Vagina (tissue), 2 donors: ENCODE data around the gene DAB2IP. TPM values are rescaled to one million over a fixed set of nuclear protein-coding genes. Genes with fewer than 3 reads are reported as not detected.

Experiments used
- DNase-seq, 2 donors: peaks; one replicate each; pipeline ENCODE4 v3.0.0-alpha.2; 2017; ENCODE audit errors: extremely low spot score in 2 of 2
- H3K27ac ChIP-seq: fragments of 200-600 bp; sonication (generic); one replicate; pipeline ENCODE4 v1.5.1; 2019
- H3K27me3 ChIP-seq: fragments of 200-600 bp; sonication (generic); one replicate; pipeline ENCODE4 v1.5.1; 2019
- H3K36me3 ChIP-seq, 2 donors: fragments of 200-600 bp; sonication (generic); one replicate each; pipeline ENCODE4 v1.5.1; 2017 to 2019
- H3K4me1 ChIP-seq: fragments of 200-600 bp; sonication (generic); one replicate; pipeline ENCODE4 v1.5.1; 2019
- H3K4me3 ChIP-seq, 2 donors: fragments of 200-600 bp; sonication (generic); 1 replicate in 1 of 2; 2 replicates in 1 of 2; pipeline ENCODE4 v1.5.1; 2016 to 2019
- H3K9me3 ChIP-seq: fragments of 200-600 bp; sonication (generic); one replicate; pipeline ENCODE4 v1.5.1; 2019
- POLR2A ChIP-seq, 2 donors: fragments of 450-650 bp; IDR thresholded peaks; one replicate each; pipeline ENCODE4 v1.6.1; 2017; ENCODE audit warnings: antibody characterized with exemption in 2 of 2, mild to moderate bottlenecking in 2 of 2, moderate library complexity in 2 of 2
- POLR2AphosphoS5 ChIP-seq, 2 donors: sonication (generic); formaldehyde crosslinking; IDR thresholded peaks; one replicate each; pipeline ENCODE4 v1.9.0; 2017; ENCODE audit warnings: antibody characterized with exemption in 2 of 2, mild to moderate bottlenecking in 2 of 2, low read depth in 1 of 2; ENCODE audit not compliant: insufficient read depth in 1 of 2
- intact Hi-C: fragments of 100-400 bp; cut with DNase I; formaldehyde crosslinking; loops from one replicate; pipeline ENCODE4 v1.15.1; 2023
- total RNA-seq: library from RNA; depleted of rRNA; stranded (reverse); fragments of >200 nt; gene quantifications from one replicate; pipeline ENCODE4 v1.2.3, GENCODE V29; 2016
- TF ChIP-seq, protein P1 (sequence below), 3 experiments: fragments of 450-650 bp in 2 of 3; fragments of 200-600 bp in 1 of 3; sonication (generic) in 1 of 3; IDR thresholded peaks; one replicate each; pipeline ENCODE4 v1.5.1; 2017 to 2019; ENCODE audit warnings: antibody characterized with exemption in 3 of 3, mild to moderate bottlenecking in 2 of 3, moderate library complexity in 2 of 3

The DAB2IP gene
- total RNA-seq, 1 donor from 2014 or later, result 38.8 TPM

DNA sequence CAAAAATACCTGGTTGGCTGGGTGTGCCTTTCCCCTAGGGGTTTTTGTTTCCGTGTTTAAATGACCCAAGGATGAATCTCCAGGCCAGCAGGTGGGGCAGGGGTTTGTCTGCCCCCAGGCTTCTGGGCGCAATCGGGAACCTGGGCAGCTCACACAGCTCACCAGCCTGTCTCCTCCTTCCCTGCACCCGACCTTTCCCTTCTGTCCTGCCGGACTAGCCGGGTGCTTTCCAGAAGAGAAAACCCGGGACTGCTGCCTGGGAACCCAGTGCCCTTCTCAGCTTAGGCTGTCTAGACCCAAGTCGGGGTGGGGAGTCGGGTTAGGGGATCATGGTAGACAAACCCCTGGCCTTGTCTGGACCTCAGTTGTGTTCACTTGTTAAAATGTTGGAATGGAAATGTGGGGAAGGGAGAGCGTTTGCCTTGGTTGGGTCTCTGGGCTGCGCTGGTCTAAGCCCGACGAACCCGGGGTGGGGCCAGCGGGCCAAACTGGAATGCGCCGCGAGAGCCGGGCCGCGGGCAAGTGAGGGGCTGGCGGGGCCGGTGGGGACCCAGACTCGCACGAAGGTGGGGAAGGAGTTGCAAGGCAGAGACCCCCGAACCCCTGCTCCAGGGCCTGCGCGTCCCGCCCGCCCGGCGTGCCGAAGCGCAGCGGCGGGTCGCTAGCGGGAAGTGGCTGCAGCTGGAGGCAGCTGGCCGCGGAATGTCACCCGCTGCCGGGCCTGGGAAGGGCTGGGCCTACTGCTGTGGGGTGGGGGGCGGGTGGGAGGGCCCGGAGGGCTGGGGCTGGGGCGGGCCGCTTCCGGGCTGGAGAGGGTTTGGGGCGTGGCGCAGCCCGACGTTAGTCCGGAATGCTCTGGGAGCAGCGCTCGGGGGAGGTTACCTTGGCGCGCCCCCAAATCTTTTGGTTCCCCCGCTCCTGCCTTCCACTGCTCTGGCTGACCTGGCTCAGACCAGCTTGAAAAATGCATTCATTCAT is 84.6 kb downstream of the DAB2IP start:
- peaks cover 84% of the 10 kb centered on the region for H3K4me1 ChIP-seq
- H3K27me3 ChIP-seq, result no peaks in the 10 kb centered on the region
- intact Hi-C loops, result no loop called here
- H3K4me3 ChIP-seq, result peak overlapping the region; percentile 44 to 52
- peak in 1 of 2 donors; percentile 86 for TF ChIP-seq POLR2AphosphoS5 (IDR thresholded peaks at IDR 0.05; ENCODE audit: insufficient read depth in 1 of 2, low read depth in 1 of 2)
- TF ChIP-seq, protein P1, sequence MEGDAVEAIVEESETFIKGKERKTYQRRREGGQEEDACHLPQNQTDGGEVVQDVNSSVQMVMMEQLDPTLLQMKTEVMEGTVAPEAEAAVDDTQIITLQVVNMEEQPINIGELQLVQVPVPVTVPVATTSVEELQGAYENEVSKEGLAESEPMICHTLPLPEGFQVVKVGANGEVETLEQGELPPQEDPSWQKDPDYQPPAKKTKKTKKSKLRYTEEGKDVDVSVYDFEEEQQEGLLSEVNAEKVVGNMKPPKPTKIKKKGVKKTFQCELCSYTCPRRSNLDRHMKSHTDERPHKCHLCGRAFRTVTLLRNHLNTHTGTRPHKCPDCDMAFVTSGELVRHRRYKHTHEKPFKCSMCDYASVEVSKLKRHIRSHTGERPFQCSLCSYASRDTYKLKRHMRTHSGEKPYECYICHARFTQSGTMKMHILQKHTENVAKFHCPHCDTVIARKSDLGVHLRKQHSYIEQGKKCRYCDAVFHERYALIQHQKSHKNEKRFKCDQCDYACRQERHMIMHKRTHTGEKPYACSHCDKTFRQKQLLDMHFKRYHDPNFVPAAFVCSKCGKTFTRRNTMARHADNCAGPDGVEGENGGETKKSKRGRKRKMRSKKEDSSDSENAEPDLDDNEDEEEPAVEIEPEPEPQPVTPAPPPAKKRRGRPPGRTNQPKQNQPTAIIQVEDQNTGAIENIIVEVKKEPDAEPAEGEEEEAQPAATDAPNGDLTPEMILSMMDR (IDR thresholded peaks at IDR 0.05), result no peak
- peak in 1 of 2 donors; percentile 56 for TF ChIP-seq POLR2A (IDR thresholded peaks at IDR 0.05)
- H3K27ac ChIP-seq, result peak overlapping the region; percentile 85
- no peaks in the 10 kb centered on the region for H3K36me3 ChIP-seq
- no peak for DNase-seq
- no peaks in the 10 kb centered on the region for H3K9me3 ChIP-seq

DNA sequence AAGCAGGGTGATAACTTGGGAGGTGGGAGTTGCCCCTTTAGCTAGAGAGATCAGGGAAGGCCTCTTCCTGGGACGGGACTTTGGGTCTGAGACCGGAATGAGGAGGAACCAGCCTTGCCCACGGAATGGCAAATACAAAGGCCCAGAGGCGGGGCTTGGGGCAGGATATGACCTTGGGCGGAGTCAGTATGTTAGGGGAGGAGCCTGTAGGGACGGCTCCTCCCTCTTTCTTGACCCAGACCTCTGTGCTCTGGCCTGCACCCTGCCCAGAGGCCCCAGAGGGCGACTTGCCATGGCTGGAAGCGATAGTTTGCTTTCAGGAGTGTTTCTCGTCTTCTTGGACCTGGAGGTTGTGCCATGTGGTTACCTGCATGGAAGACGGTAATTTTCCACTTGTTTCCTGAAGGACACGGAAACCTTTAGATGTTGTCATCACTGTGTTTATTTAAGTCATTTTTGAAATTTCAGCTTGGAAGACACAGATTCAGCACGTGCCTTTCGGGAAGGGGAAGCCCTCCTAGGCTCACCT is 85.6 kb downstream of the DAB2IP start:
- H3K27ac ChIP-seq, result peak overlapping the region; percentile 85
- TF ChIP-seq POLR2AphosphoS5 (IDR thresholded peaks at IDR 0.05; ENCODE audit: insufficient read depth in 1 of 2, low read depth in 1 of 2), result no peak
- no peak for TF ChIP-seq POLR2A (IDR thresholded peaks at IDR 0.05)
- TF ChIP-seq, protein P1 (IDR thresholded peaks at IDR 0.05), result no peak
- peaks cover 84% of the 10 kb centered on the region for H3K4me1 ChIP-seq
- no peaks in the 10 kb centered on the region for H3K9me3 ChIP-seq
- H3K4me3 ChIP-seq, result peak overlapping the region; percentile 44 to 52
- H3K36me3 ChIP-seq, result no peaks in the 10 kb centered on the region
- H3K27me3 ChIP-seq, result no peaks in the 10 kb centered on the region
- intact Hi-C loops, result no loop called here
- DNase-seq, result no peak

DNA sequence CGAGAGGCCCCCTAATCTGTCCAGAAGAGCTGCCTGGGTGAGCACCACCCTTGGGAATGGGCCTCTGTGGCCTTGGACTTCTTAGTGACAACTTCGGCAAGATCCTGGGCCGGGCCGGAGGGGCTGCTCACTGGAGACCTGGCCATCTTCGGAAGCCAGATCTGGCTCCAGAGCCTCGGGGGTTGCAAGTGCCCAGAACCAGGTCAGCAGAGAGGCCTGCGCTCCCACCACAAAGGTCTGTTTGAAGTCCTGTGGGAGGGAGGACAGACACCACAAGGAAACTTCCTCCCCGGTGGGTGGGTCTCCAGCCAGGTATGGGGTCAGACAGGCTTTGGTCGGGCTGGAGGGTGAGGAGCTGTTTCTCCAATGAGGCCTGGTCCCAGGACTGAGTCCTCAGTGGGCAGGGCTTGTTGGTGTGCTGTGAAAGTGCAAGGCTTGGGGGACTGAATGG is 86.1 kb downstream of the DAB2IP start:
- H3K36me3 ChIP-seq, result no peaks in the 10 kb centered on the region
- H3K4me3 ChIP-seq, result no peak overlapping the region
- intact Hi-C loops, result no loop called here
- no peak for DNase-seq
- H3K27ac ChIP-seq, result peak overlapping the region; percentile 85
- H3K4me1 ChIP-seq, result peaks cover 84% of the 10 kb centered on the region
- no peak for TF ChIP-seq POLR2AphosphoS5 (IDR thresholded peaks at IDR 0.05; ENCODE audit: insufficient read depth in 1 of 2, low read depth in 1 of 2)
- TF ChIP-seq, protein P1 (IDR thresholded peaks at IDR 0.05), result no peak
- no peak for TF ChIP-seq POLR2A (IDR thresholded peaks at IDR 0.05)
- no peaks in the 10 kb centered on the region for H3K9me3 ChIP-seq
- no peaks in the 10 kb centered on the region for H3K27me3 ChIP-seq

DNA sequence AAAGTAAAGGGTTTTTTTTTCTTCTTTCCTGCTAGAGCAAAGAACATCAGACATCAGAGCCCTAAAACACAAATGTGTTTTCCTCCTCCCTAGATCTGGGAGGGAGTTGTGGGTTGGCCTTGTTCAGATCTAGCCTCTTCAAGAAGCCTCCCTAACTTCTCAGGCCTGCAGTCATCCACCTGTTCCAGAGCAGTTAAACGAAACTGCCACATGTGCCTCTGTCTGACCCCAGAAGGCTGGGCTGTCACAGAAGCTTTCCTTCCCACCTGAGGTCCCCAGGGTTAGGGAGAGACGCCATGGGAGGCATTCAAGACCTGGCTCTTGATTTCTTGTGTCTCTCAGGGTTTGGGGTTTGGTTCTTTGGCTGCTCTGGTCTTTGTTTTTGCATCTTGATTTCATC is 87.0 kb downstream of the DAB2IP start:
- H3K9me3 ChIP-seq, result no peaks in the 10 kb centered on the region
- intact Hi-C loops, result no loop called here
- H3K4me3 ChIP-seq, result no peak overlapping the region
- TF ChIP-seq POLR2A (IDR thresholded peaks at IDR 0.05), result no peak
- TF ChIP-seq, protein P1 (IDR thresholded peaks at IDR 0.05), result no peak
- TF ChIP-seq POLR2AphosphoS5 (IDR thresholded peaks at IDR 0.05; ENCODE audit: insufficient read depth in 1 of 2, low read depth in 1 of 2), result no peak
- no peaks in the 10 kb centered on the region for H3K27me3 ChIP-seq
- no peak for DNase-seq
- H3K27ac ChIP-seq, result peak overlapping the region; percentile 85
- peaks cover 85% of the 10 kb centered on the region for H3K4me1 ChIP-seq
- no peaks in the 10 kb centered on the region for H3K36me3 ChIP-seq
